ENCODE measurements around the gene GPX2.

GPX2 gene

GRCh38 chr14:64940336-64940910, 2.1 kb downstream of the GPX2 start:
- H3K4me3 ChIP-seq, result no peak overlapping the region
- DNase-seq (ENCODE audit: low spot score), result no peak

GRCh38 chr14:64939817-64940190, 2.7 kb downstream of the GPX2 start:
- H3K4me3 ChIP-seq, result no peak overlapping the region
- no peak for DNase-seq (ENCODE audit: low spot score)
- no peak overlapping the region for H3K27ac ChIP-seq
- TF ChIP-seq, protein P1, sequence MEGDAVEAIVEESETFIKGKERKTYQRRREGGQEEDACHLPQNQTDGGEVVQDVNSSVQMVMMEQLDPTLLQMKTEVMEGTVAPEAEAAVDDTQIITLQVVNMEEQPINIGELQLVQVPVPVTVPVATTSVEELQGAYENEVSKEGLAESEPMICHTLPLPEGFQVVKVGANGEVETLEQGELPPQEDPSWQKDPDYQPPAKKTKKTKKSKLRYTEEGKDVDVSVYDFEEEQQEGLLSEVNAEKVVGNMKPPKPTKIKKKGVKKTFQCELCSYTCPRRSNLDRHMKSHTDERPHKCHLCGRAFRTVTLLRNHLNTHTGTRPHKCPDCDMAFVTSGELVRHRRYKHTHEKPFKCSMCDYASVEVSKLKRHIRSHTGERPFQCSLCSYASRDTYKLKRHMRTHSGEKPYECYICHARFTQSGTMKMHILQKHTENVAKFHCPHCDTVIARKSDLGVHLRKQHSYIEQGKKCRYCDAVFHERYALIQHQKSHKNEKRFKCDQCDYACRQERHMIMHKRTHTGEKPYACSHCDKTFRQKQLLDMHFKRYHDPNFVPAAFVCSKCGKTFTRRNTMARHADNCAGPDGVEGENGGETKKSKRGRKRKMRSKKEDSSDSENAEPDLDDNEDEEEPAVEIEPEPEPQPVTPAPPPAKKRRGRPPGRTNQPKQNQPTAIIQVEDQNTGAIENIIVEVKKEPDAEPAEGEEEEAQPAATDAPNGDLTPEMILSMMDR (IDR thresholded peaks at IDR 0.05), result no peak

More at GRCh38 chr14:64940336-64940910, 2.1 kb downstream of the GPX2 start:
- TF ChIP-seq, protein P1 (IDR thresholded peaks at IDR 0.05), result no peak
- H3K27ac ChIP-seq, result no peak overlapping the region

DNA sequence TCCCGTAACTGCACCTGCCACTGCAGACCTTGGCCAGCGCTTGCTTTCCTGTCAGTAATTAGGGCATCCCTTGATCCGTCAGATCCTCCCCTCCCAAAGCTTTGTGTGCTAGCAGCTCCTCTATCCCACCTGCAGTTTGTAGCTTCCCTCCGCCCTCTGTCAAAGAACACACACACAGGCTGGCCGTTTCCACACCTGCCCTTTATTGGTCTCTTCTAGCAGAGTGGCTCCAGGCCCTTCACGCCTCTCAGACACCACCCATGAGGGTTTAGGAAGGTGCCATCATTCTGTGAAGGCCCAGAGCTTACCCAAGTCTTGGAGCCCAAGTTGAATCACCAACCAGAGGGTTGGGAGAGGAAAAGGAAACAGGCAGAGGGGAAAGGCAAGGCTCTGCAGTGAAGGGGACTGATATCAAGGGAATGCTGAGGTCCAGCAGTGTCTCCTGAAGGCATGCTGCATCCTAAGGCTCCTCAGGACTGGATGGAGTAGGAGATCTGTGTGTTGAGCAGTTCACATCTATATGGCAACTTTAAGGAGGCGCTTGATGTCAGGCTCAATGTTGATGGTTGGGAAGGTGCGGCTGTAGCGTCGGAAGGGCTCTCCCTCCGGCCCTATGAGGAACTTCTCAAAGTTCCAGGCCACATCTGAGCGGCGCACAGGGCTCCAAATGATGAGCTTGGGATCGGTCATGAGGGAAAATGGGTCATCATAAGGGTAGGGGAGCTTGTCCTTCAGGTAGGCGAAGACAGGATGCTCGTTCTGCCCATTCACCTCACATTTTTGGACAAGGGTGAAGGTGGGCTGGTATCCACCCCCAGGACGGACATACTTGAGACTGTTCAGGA, 3.4 kb downstream of the GPX2 start:
- TF ChIP-seq, protein P1 (IDR thresholded peaks at IDR 0.05), result no peak
- H3K27ac ChIP-seq, result no peak overlapping the region
- no peak for DNase-seq (ENCODE audit: low spot score)
- H3K4me3 ChIP-seq, result no peak overlapping the region

DNA sequence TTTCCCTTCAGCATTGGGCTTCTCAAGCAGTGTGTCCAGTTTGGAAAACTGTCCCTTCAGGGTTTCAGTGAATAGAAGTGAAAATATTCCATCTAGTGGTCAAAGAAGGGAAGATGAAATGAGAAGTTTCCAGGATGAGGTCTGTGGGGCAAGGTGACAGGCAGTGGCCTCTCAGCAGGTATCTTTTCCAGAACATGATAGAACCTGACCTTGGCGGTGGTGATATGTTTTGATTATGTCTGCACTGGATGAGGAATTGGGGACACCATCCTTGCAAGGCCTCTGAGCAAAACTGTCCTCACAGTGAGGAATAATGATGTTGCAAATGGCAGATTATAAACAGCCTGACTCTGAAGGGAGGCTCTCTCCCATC, 4.7 kb downstream of the GPX2 start:
- peak overlapping the region in 1 of 2 donors; percentile 67 for H3K27ac ChIP-seq
- TF ChIP-seq, protein P1 (IDR thresholded peaks at IDR 0.05), result peak; percentile 19
- DNase-seq (ENCODE audit: low spot score), result no peak
- H3K4me3 ChIP-seq, result no peak overlapping the region

DNA sequence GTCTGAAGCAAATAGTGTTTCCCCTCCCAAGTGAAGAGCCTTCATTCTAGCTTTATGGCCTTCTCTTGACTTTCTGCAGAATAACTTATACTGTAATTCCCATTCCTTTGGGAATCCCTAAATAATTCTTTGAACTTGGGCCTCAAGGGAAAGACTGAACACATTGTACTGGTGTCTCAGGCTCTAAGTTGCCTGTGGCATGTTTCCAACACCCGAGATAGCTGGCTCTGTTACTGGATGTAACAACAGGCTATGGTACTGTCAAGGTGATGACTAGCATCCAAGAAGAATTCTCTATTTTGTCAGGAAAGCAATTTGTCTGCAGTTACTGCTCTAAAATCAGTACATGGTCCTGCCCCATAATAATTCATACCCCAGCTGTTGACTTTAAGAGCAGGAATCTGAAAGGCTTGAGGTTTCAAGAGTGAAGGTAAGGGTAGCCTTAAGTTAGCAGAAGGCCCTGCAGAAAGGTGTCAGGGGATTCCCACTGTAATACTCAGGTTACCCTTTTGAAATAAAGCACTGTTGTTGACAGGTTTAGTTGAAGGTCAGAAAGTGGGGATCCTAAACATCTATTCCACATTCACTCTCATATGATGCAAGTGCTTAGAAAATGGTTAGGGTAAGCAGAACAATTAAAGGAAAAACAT, 5.2 kb downstream of the GPX2 start:
- Histone ChIP-seq H3K4me3 (no peak overlapping the region), H3K27ac (peak overlapping the region in 1 of 2 donors; percentile 67)
- no peak for DNase-seq (ENCODE audit: low spot score)
- TF ChIP-seq, protein P1 (IDR thresholded peaks at IDR 0.05), result no peak

DNA sequence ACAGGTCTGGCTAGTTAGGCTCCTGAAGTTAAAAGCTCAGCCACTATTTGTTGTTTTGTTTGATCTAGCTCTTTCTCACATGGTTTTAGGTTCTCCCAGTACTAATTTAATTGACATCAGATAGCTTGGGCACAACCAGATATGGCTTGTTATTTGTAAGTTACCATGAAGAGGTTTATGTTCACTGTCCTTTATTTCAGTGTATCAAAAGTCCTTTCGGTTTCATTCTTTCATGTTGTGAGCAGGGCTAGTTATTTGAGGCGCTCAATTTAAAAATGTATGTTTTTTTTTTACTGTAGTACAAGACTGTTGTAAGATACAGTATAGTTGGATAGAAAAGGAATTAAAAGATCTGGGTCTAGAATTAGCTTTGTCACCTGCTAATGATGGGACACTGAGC, 7.0 kb downstream of the GPX2 start:
- TF ChIP-seq, protein P1 (IDR thresholded peaks at IDR 0.05), result no peak
- Histone ChIP-seq H3K4me3 (no peak overlapping the region), H3K27ac (peak overlapping the region; percentile 58 to 70)
- no peak for DNase-seq (ENCODE audit: low spot score)

All from coronary artery (tissue), 2 donors.